NB4 (cell line): ENCODE data around the gene S100A12.
"Not testable (repeated sequence)": the region's sequence is repeated elsewhere in the genome, so short reads cannot be mapped to it uniquely, and the experiment has no call there.

Experiments
- DNase-seq: peaks from one replicate; pipeline ENCODE4 v3.0.0; 2010; ENCODE audit warnings: low read depth
- H3K4me3 ChIP-seq: one replicate; pipeline ENCODE4 v1.5.1; 2011; ENCODE audit warnings: mild to moderate bottlenecking, low read depth, low read length, moderate library complexity
- MYC ChIP-seq: IDR thresholded peaks from 2 replicates; pipeline ENCODE4 v1.6.1; 2011; ENCODE audit warnings: low read depth, low read length
- POLR2A ChIP-seq: IDR thresholded peaks from 2 replicates; pipeline ENCODE4 v1.6.1; 2011; ENCODE audit warnings: mild to moderate bottlenecking; ENCODE audit not compliant: insufficient read length; ENCODE audit errors: extremely low read depth
- TF ChIP-seq, protein P1 (sequence below): IDR thresholded peaks from one replicate; pipeline ENCODE4 v1.5.1; 2012; ENCODE audit warnings: low read depth, low read length
- TF ChIP-seq, protein P2 (sequence below): IDR thresholded peaks from 2 replicates; pipeline ENCODE4 v1.6.1; 2011; ENCODE audit warnings: low read depth, low read length

Gene S100A12

DNA sequence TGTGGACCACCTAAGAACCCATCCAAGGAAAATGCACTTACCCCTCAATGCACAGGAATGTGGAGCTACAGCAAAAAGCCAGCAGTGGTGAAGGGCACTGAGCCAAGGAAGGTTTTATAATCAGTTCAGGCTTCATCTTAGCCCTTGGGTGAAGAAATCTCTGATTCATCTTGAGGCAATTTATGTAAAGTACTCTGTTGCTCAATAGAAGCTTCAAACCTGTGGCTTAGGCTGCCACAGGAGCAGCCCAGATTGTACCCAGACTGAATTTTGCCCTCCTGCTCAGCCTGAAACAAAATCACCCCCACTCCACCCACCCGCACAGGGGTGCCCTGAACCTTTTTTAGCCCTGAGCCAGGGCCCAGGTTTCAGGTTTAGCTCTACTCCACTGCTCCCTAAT, at the start of gene S100A12:
TSS of gene S100A12 (minus strand) at position 111 of the 400 bp plus-strand sequence. CDS start 1,029 bp downstream, outside the sequence.
- no peak within 1 kb of the TSS for H3K4me3 ChIP-seq
- 0 out of 2 replicates have a peak, but pooled peaks have one; percentile 15 for TF ChIP-seq MYC
- TF ChIP-seq, protein P1, sequence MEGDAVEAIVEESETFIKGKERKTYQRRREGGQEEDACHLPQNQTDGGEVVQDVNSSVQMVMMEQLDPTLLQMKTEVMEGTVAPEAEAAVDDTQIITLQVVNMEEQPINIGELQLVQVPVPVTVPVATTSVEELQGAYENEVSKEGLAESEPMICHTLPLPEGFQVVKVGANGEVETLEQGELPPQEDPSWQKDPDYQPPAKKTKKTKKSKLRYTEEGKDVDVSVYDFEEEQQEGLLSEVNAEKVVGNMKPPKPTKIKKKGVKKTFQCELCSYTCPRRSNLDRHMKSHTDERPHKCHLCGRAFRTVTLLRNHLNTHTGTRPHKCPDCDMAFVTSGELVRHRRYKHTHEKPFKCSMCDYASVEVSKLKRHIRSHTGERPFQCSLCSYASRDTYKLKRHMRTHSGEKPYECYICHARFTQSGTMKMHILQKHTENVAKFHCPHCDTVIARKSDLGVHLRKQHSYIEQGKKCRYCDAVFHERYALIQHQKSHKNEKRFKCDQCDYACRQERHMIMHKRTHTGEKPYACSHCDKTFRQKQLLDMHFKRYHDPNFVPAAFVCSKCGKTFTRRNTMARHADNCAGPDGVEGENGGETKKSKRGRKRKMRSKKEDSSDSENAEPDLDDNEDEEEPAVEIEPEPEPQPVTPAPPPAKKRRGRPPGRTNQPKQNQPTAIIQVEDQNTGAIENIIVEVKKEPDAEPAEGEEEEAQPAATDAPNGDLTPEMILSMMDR: no peak
- DNase-seq: peak; percentile 76

DNA sequence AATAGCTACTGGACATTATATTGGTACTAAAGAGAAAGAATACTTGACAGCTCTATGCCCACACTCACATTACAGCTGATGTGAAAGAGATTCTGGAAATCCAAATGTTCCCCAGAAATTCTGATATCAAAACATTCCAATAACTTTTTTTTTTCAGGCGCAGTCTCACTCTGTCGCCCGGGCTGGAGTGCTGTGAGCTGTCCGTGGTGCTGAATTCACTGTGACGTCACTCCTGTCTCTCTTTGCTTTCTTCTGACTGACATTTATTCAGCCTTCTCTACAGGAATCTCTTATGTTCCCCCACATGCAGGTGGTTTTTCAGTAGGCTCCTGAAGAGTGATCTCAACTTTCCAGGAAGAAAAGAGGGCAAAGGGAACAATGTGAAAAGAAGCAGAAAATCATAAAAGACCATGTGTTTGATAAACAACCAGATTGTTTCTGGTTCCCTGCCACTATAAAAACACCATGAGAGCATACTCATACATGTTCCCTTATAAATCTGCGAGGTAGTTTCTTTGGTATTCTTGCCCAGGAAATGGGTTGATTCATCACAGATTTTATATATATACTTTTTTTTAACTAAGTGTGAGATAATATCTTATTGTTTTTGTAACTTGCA, 47.1 kb upstream of the S100A12 start:
- TF ChIP-seq MYC (no peak), POLR2A (no peak)
- TF ChIP-seq, protein P2, sequence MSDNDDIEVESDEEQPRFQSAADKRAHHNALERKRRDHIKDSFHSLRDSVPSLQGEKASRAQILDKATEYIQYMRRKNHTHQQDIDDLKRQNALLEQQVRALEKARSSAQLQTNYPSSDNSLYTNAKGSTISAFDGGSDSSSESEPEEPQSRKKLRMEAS: no peak
- TF ChIP-seq, protein P1: no peak
- DNase-seq: peak; percentile 66
- no peak overlapping the region for H3K4me3 ChIP-seq

DNA sequence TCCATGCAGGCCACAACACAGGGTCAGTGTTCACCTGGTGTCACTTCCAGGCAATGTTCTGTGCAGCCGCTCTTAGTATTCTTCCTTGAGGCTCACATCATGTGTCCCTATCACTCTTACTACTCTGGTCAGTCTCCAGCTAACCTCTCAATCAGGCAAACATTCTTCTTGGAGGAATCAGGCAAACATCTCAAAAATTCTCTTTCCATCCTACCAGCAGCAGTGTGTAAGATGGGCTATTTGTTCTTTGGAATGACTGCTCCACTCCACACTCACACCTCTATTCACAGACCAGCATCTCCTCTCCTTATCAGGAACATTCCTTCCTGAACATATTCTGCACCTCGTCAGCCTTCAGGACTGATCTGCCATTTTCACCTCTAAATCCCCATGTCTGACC, 44.9 kb upstream of the S100A12 start:
- DNase-seq: no peak
- TF ChIP-seq, protein P2: no peak
- TF ChIP-seq, protein P1: no peak
- TF ChIP-seq MYC: no peak
- TF ChIP-seq POLR2A: no peak
- H3K4me3 ChIP-seq: no peak overlapping the region

DNA sequence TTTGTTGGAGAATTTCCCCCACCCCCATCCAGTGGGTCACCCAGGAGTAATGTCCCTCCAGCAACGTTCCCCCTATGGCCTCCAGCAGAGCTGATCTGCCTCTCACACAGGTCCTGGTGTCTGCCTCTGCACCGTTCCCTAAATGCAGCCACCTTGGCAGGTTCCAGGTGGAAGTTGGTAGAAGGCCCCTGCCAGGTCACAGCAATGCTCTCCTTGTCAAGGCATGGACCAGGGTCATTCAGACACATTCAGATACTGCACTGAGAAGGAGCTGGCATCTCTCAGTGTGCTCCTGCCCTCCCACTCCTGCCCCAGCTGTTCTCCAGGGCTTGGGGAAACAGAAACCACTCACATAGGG, 44.0 kb upstream of the S100A12 start:
- not testable (repeated sequence) for H3K4me3 ChIP-seq, DNase-seq

DNA sequence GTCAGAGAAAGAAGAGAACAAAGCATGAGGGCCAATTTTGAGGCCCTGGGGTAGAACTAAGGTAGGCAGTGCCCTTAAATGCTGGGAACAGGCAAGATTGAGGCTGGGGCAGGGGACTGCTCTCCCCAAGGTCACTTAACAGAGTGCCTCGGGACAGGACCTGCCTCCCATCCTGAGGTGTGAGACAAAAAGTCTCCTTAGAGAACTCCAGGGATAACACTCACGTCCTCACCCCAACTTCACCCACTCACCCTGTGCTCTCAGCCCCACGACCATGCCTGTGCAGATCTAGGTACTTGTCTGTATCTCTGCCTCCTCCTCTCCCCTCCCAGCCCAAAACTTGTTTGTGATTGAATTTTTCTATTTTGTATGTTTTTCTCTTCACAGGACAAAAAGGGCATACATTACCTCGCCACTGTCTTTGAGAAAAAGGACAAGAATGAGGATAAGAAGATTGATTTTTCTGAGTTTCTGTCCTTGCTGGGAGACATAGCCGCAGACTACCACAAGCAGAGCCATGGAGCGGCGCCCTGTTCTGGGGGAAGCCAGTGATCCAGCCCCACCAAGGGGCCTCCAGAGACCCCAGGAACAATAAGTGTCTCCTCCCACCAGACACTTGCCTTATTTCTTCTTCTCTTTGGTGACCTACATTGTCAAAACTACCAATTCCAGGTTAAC, 43.5 kb upstream of the S100A12 start:
- not testable (repeated sequence) for DNase-seq, H3K4me3 ChIP-seq

DNA sequence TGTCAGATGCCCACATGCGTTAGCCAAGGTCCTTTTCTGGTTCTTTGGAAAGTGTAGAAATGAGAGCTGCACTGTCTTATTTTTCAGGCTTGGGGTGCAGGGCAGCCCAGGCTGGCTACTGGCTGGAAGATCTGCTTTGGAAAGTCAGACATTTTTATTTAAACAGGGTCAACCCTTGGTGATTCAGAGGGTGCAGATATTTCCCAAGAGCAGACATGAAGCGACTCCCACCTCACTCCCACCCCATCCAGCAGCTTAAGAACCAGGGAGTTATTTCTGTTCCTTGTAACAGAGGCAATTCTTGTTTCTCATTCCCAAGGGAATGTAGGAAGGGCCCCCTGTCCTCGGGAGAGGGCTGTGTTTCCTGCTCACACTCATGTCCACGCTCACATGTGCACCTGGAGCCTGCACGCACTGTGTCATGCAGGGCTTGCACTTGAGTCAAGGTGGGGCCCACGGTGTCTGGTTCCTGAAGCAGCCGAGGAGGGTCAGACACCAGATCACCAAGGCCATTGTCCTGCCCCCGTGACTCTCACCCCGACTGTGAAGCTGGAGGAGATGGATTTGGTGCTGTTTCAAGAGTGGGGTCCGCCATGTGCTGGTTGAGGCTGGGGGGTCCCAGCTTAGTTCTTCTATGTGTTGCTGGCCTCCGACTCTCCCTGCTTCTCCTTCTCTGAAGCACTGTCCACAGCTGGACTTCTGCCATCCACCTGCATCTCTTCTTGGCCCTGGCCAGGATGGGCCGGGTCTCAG, 41.9 kb upstream of the S100A12 start:
- no peak overlapping the region for H3K4me3 ChIP-seq
- no peak for TF ChIP-seq POLR2A
- TF ChIP-seq, protein P2: no peak
- TF ChIP-seq, protein P1: no peak
- TF ChIP-seq MYC: no peak
- no peak for DNase-seq
